ENCODE data around the gene EIPR1.

DNA sequence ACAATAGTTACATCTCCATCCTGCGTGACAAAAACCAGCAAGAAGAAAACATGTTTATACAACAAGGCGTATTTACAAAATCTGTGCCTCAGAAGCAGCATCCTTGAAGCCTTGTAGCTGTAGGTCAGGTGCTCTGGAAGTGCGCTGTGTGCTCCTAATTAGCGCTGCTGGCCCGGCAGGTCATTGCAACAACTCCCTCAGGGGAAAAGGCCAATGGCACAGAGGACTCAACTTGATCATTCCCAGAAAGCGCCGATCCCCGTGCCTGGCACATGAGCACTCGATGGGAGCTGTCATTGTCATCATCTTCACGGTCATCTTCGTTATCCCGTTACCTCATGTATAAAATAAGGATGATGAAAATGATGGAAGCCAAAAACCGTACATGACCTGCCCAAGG, 58.5 kb downstream of the EIPR1 start:
- TF ChIP-seq POLR2A (IDR thresholded peaks at IDR 0.05; ENCODE audit: low read depth, low read length), result no peak
- no peak for TF ChIP-seq POLR2AphosphoS5 (IDR thresholded peaks at IDR 0.05; ENCODE audit: low read depth, low read length)
